A549 (cell line): ENCODE measurements around the gene C10orf62. TPM values are rescaled to one million over a fixed set of nuclear protein-coding genes. Genes with fewer than 3 reads are reported as not detected.
A peak's percentile ranks its signal among the peaks of the same experiment; 100 is the strongest.

ENCODE experiments used
- ATAC-seq, 2 experiments: fragments of 200-7000 bp in 1 of 2; fragments of >200 bp in 1 of 2; cut with Nextera tagmentation in 1 of 2; cut with Tn5 transposase in 1 of 2; 3 replicates each; pipeline versions ENCODE4 v1.8.0 to v1.9.1; 2018 to 2020; ENCODE audit warnings: mild to moderate bottlenecking in 1 of 2, moderate library complexity in 1 of 2
- CTCF ChIA-PET: fragments of 300-600 bp; sonication (Branson Sonifier 250); formaldehyde crosslinking; extraction: SDS; loops from one replicate; lab custom pipeline; 2021; ENCODE audit warnings: antibody characterized with exemption, inconsistent platforms; lab: Yijun Ruan, JAX
- POLR2A ChIA-PET: fragments of 350-600 bp; formaldehyde crosslinking; extraction: SDS; loops from one replicate; lab custom pipeline; 2021; ENCODE audit warnings: antibody characterized with exemption, inconsistent platforms; lab: Yijun Ruan, JAX
- DNase-seq, 2 experiments: peaks; one replicate each; pipeline versions ENCODE4 v3.0.0 to v3.0.0-alpha.2; 2011 to 2016; ENCODE audit warnings: low read depth in 1 of 2, low spot score in 1 of 2
- FAIRE-seq: peaks from 2 replicates; lab custom pipeline; 2011; peaks lifted over from hg19 to GRCh38; lab: Jason Lieb, UNC
- H3K27ac ChIP-seq, 2 experiments: fragments of >200 bp; sonication (Bioruptor Twin); formaldehyde crosslinking; 3 replicates each; pipeline ENCODE4 v1.5.1; 2016 to 2017
- H3K4me1 ChIP-seq: fragments of >200 bp; sonication (Bioruptor Twin); formaldehyde crosslinking; 3 replicates; pipeline ENCODE4 v1.6.1; 2016
- H3K4me2 ChIP-seq: fragments of >200 bp; sonication (Bioruptor Twin); formaldehyde crosslinking; 3 replicates; pipeline ENCODE4 v1.6.1; 2016
- H3K4me3 ChIP-seq: fragments of >200 bp; sonication (Bioruptor Twin); formaldehyde crosslinking; 3 replicates; pipeline ENCODE4 v1.5.1; 2016
- H3K9me3 ChIP-seq: fragments of >200 bp; sonication (Bioruptor Twin); formaldehyde crosslinking; 3 replicates; pipeline ENCODE4 v1.6.1; 2016
- ATOH8 ChIP-seq: fragments of 250-450 bp; sonication (Bioruptor Pico); IDR thresholded peaks from 2 replicates; pipeline ENCODE4 v1.5.0; 2020; ENCODE audit warnings: low read depth, mild to moderate bottlenecking, moderate library complexity
- BHLHE40 ChIP-seq: IDR thresholded peaks from 2 replicates; pipeline ENCODE4 v1.6.1; 2012; ENCODE audit warnings: low read depth, low read length, inconsistent platforms
- CTCF ChIP-seq: fragments of >200 bp; sonication (Bioruptor Twin); formaldehyde crosslinking; IDR thresholded peaks from 3 replicates; pipeline ENCODE4 v1.5.1; 2016
- EP300 ChIP-seq, 2 experiments: fragments of >200 bp; sonication (Bioruptor Twin); formaldehyde crosslinking; IDR thresholded peaks; 2 replicates in 1 of 2; 3 replicates in 1 of 2; pipeline ENCODE4 v1.6.1; 2016 to 2017
- FOSL2 ChIP-seq, 2 experiments: fragments of 450-650 bp in 1 of 2; fragments of >200 bp in 1 of 2; sonication (Bioruptor Twin) in 1 of 2; formaldehyde crosslinking; IDR thresholded peaks; 2 replicates each; pipeline versions ENCODE4 v1.5.0 to v1.6.1; 2016 to 2020; ENCODE audit warnings: mild to moderate bottlenecking in 1 of 2, moderate library complexity in 1 of 2
- GATA3 ChIP-seq: IDR thresholded peaks from 2 replicates; pipeline ENCODE4 v1.6.1; 2012; ENCODE audit warnings: borderline replicate concordance
- HOXB13 ChIP-seq: fragments of 250-450 bp; sonication (Bioruptor Pico); IDR thresholded peaks from 2 replicates; pipeline ENCODE4 v1.5.0; 2020; ENCODE audit warnings: low read depth, mild to moderate bottlenecking, moderate library complexity
- JUN ChIP-seq, 2 experiments: fragments of >200 bp; sonication (Bioruptor Twin); formaldehyde crosslinking; IDR thresholded peaks; 2 replicates in 1 of 2; 3 replicates in 1 of 2; pipeline ENCODE4 v1.6.1; 2016 to 2017
- JUNB ChIP-seq: fragments of >200 bp; sonication (Bioruptor Twin); formaldehyde crosslinking; IDR thresholded peaks from 2 replicates; pipeline ENCODE4 v1.6.1; 2016
- MAFK ChIP-seq: fragments of 450-650 bp; IDR thresholded peaks from 2 replicates; pipeline ENCODE4 v1.6.1; 2014; ENCODE audit not compliant: partially characterized antibody
- MYC ChIP-seq: IDR thresholded peaks from 2 replicates; pipeline ENCODE4 v1.6.1; 2012; ENCODE audit warnings: mild to moderate bottlenecking, inconsistent platforms, low read length, improper control_type of control experiment, borderline replicate concordance
- NFE2L2 ChIP-seq: fragments of 150-350 bp; conservative IDR thresholded peaks from 2 replicates; pipeline ENCODE4 v1.6.1; 2014; ENCODE audit warnings: low read length
- NPAS2 ChIP-seq: fragments of 250-450 bp; sonication (Bioruptor Pico); IDR thresholded peaks from 2 replicates; pipeline ENCODE4 v1.8.0; 2022; ENCODE audit warnings: mild to moderate bottlenecking, moderate library complexity, borderline replicate concordance
- POLR2AphosphoS2 ChIP-seq: conservative IDR thresholded peaks from 2 replicates; pipeline ENCODE4 v1.6.1; 2012; ENCODE audit warnings: low read length, improper control_type of control experiment, inconsistent platforms
- RARB ChIP-seq: fragments of 250-450 bp; sonication (Bioruptor Pico); IDR thresholded peaks from 2 replicates; pipeline ENCODE4 v1.8.0; 2021; ENCODE audit warnings: mild to moderate bottlenecking, moderate library complexity
- REST ChIP-seq: fragments of 200-600 bp; sonication (generic); IDR thresholded peaks from 2 replicates; pipeline ENCODE4 v1.6.1; 2016; ENCODE audit warnings: antibody characterized with exemption, mild to moderate bottlenecking, moderate library complexity
- SMC3 ChIP-seq: fragments of >200 bp; sonication (Bioruptor Twin); formaldehyde crosslinking; IDR thresholded peaks from 3 replicates; pipeline ENCODE4 v1.6.1; 2018; ENCODE audit warnings: inconsistent platforms
- TFCP2L1 ChIP-seq: fragments of 250-450 bp; sonication (Bioruptor Pico); IDR thresholded peaks from 2 replicates; pipeline ENCODE4 v1.5.0; 2021; ENCODE audit warnings: mild to moderate bottlenecking
- ZFP36 ChIP-seq: fragments of 450-650 bp; IDR thresholded peaks from 2 replicates; pipeline ENCODE4 v1.6.1; 2014; ENCODE audit warnings: borderline replicate concordance; ENCODE audit not compliant: partially characterized antibody
- ZNF302 ChIP-seq: fragments of 250-450 bp; sonication (Bioruptor Pico); IDR thresholded peaks from 2 replicates; pipeline ENCODE4 v1.9.0; 2021; ENCODE audit warnings: inconsistent platforms, mild to moderate bottlenecking, moderate library complexity
- ZSCAN20 ChIP-seq: fragments of 250-450 bp; sonication (Bioruptor Pico); IDR thresholded peaks from 2 replicates; pipeline ENCODE4 v1.8.0; 2022; ENCODE audit warnings: mild to moderate bottlenecking, moderate library complexity
- WGBS: methylation state at CpG from one replicate; pipeline ENCODE4 v1.1.6; 2017; ENCODE audit errors: missing lambda C conversion rate; 5-methylcytosine and 5-hydroxymethylcytosine counted together
- polyA plus RNA-seq, 4 experiments: library from polyadenylated mRNA; depleted of rRNA in 3 of 4; stranded (reverse); fragments of >200 nt; fragmentation: RNase III in 1 of 4; extraction: RNeasy Plus Mini Kit Qiagen cat#74134 plus additional on column Dnase treatment in 1 of 4; gene quantifications; 2 replicates in 3 of 4; 3 replicates in 1 of 4; pipeline ENCODE4 v1.2.3, GENCODE V29; 2011 to 2017
- TF ChIP-seq, protein P1 (sequence below): fragments of 250-450 bp; sonication (Bioruptor Pico); IDR thresholded peaks from 2 replicates; pipeline ENCODE4 v1.5.0; 2021; ENCODE audit warnings: mild to moderate bottlenecking, moderate library complexity, borderline replicate concordance
- TF ChIP-seq, protein P2 (sequence below): fragments of 450-650 bp; IDR thresholded peaks from 2 replicates; pipeline ENCODE4 v1.6.1; 2014; ENCODE audit warnings: antibody characterized with exemption

C10orf62 gene
- polyA plus RNA-seq, 2 of the 4 experiments (the other 2 are of a cell fraction) = not detected

DNA sequence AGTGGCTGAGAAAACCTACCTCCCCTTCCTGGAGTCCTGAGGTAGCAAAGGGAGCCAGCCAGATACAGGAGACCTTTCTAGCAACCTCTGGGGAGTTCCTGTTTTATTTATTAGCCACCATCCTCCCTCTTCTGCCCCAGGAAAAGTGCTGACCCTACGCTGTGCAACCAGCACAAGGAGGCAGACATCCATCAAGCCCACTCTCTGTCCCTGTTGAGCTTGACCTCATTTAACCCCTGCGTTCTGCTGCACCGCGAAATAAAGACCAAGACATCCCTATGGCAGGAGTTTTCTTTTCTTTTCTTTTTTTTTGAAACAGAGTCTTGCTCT lies 42.3 kb upstream of the C10orf62 start:
- no peak for DNase-seq
- no peak overlapping the region for H3K4me2 ChIP-seq
- POLR2A ChIA-PET = no interaction called here
- WGBS = 97% methylated on average over 4 of the region's 4 CpGs
- H3K4me1 ChIP-seq = peaks cover 17% of the 10 kb centered on the region
- no peak for ATAC-seq
- TF ChIP-seq GATA3 (no peak), BHLHE40 (no peak), EP300 (IDR thresholded peaks at IDR 0.05) (no peak), NPAS2 (CRISPR knock-in tag) (no peak), ZSCAN20 (CRISPR knock-in tag) (no peak), JUN (IDR thresholded peaks at IDR 0.05) (no peak), ZFP36 (no peak), NFE2L2 (no peak)
- CTCF ChIA-PET = interaction anchor here (1.3 to 10.8 kb wide), 4 partner anchors 9 to 85 kb away, joined by 3 to 218 read pairs (median 114); no protein-coding TSS in a partner anchor
- H3K4me3 ChIP-seq = no peak overlapping the region
- no peak for FAIRE-seq
- H3K27ac ChIP-seq = 0 out of 6 replicates have a peak overlapping the region, but pooled peaks of 1 of the 2 experiments have one; percentile 2
- H3K9me3 ChIP-seq = no peaks in the 10 kb centered on the region

- no peak for DNase-seq
- TF ChIP-seq CTCF (no peak), TFCP2L1 (CRISPR knock-in tag) (no peak), REST (no peak), NFE2L2 (no peak), FOSL2 (IDR thresholded peaks at IDR 0.05) (no peak), FOSL2 (CRISPR knock-in tag; IDR thresholded peaks at IDR 0.05) (no peak), POLR2AphosphoS2 (no peak), BHLHE40 (no peak), ZFP36 (no peak), JUN (IDR thresholded peaks at IDR 0.05) (no peak), MAFK (no peak), HOXB13 (CRISPR knock-in tag) (no peak), JUNB (no peak), MYC (no peak), SMC3 (no peak), ZNF302 (no peak), ATOH8 (CRISPR knock-in tag) (no peak), RARB (CRISPR knock-in tag) (no peak)
- TF ChIP-seq, protein P1, sequence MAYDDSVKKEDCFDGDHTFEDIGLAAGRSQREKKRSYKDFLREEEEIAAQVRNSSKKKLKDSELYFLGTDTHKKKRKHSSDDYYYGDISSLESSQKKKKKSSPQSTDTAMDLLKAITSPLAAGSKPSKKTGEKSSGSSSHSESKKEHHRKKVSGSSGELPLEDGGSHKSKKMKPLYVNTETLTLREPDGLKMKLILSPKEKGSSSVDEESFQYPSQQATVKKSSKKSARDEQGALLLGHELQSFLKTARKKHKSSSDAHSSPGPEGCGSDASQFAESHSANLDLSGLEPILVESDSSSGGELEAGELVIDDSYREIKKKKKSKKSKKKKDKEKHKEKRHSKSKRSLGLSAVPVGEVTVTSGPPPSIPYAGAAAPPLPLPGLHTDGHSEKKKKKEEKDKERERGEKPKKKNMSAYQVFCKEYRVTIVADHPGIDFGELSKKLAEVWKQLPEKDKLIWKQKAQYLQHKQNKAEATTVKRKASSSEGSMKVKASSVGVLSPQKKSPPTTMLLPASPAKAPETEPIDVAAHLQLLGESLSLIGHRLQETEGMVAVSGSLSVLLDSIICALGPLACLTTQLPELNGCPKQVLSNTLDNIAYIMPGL (CRISPR knock-in tag) = no peak
- TF ChIP-seq, protein P2, sequence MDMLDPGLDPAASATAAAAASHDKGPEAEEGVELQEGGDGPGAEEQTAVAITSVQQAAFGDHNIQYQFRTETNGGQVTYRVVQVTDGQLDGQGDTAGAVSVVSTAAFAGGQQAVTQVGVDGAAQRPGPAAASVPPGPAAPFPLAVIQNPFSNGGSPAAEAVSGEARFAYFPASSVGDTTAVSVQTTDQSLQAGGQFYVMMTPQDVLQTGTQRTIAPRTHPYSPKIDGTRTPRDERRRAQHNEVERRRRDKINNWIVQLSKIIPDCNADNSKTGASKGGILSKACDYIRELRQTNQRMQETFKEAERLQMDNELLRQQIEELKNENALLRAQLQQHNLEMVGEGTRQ = no peak
- TF ChIP-seq, all 56 proteins: peak for 0
- no peak for ATAC-seq
- Histone ChIP-seq H3K27ac (peak overlapping the region in 1 of 2 experiments; percentile 20; a peak in 1 of 6 replicates), H3K4me1 (peaks cover 10% of the 10 kb centered on the region), H3K9me3 (no peaks in the 10 kb centered on the region), H3K4me3 (no peak overlapping the region), H3K4me2 (no peak overlapping the region)
- POLR2A ChIA-PET = no interaction called here
- 79% methylated on average over 4 of the region's 4 CpGs for WGBS
- CTCF ChIA-PET = interaction anchor here (0.6 to 10.8 kb wide), 4 partner anchors 10 to 86 kb away, joined by 3 to 218 read pairs (median 108); no protein-coding TSS in a partner anchor
- FAIRE-seq = no peak
Observed at GRCh38 chr10:97547962-97548361, 41.6 kb upstream of the C10orf62 start.
